ENCODE results near the gene CCT5.
A peak's percentile ranks its signal among the peaks of the same experiment; 100 is the strongest.

CCT5 gene

DNA sequence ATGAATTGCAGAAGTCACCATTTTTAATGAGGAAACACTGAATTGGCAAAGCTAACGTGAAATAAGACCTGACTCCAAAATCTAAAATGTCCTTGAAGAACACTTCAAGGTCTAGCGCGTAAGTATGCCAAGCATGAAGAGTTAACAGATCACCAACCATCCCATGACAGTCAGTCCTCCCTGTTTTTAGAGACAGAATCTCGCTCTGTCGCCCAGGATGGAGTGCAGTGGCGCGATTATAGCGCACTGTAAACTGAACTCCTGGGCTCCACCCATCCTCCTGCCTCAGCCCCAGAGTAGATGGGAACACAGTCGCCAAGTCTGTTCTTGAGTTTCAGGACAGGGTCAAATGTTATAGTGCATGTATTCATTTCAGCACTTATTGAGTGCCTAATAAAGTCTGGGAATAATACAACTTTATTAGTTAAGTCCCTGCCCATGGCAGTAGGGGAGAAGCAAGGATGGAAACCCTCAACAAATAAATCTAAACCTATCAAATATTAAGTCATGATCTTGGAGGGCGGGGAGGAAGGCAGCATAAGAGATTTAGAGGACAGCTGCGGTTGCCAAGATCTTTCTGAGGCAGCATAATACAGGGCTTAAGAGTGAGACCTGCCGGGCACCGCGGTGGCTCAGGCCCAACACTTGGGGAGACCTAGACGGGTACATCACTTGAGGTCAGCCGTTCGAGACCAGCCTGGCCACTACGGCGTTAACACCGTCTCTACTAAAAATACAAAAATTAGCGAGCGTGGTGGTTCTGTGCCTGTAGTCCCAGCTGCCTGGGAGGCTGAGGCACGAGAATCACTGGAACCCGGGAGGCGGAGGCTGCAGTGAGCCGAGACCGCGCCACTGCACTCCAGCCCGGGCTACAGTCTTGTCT, 1.5 kb upstream of the CCT5 start:
- ChIA-PET POLR2A (interaction anchor here (1.1 kb wide), 1 partner anchor 15 kb away, joined by 3 read pairs; no protein-coding TSS in a partner anchor), CTCF (interaction anchor here (1.3 to 2.3 kb wide), 4 partner anchors 14 to 474 kb away, joined by 3 to 9 read pairs (median 5); no protein-coding TSS in a partner anchor)
- DNase-seq (ENCODE audit: low read depth, low spot score), result no peak
- H3K4me3 ChIP-seq (ENCODE audit: low read depth, low read length), result peak overlapping the region; percentile 96
- TF ChIP-seq CTCF (IDR thresholded peaks at IDR 0.05; ENCODE audit: insufficient read depth, low read length, missing control alignments), result no peak

GRCh38 chr5:10250806-10251276, 761 bp downstream of the CCT5 start:
- no peak for DNase-seq (ENCODE audit: low read depth, low spot score)
- peak overlapping the region; percentile 96 for H3K4me3 ChIP-seq (ENCODE audit: low read depth, low read length)
- CTCF ChIA-PET, result no interaction called here
- TF ChIP-seq CTCF (IDR thresholded peaks at IDR 0.05; ENCODE audit: insufficient read depth, low read length, missing control alignments), result no peak
- POLR2A ChIA-PET, result interaction anchor here (0.6 to 1.8 kb wide), 4 partner anchors 8 to 476 kb away, joined by 3 to 5 read pairs (median 4); no protein-coding TSS in a partner anchor

GRCh38 chr5:10251405-10251804, 1.3 kb downstream of the CCT5 start:
- peak overlapping the region; percentile 96 for H3K4me3 ChIP-seq (ENCODE audit: low read depth, low read length)
- no peak for TF ChIP-seq CTCF (IDR thresholded peaks at IDR 0.05; ENCODE audit: insufficient read depth, low read length, missing control alignments)
- DNase-seq (ENCODE audit: low read depth, low spot score), result no peak
- CTCF ChIA-PET, result no interaction called here
- POLR2A ChIA-PET, result interaction anchor here (1.2 to 1.8 kb wide), 2 partner anchors 18 to 101 kb away, joined by 4 to 5 read pairs; no protein-coding TSS in a partner anchor

DNA sequence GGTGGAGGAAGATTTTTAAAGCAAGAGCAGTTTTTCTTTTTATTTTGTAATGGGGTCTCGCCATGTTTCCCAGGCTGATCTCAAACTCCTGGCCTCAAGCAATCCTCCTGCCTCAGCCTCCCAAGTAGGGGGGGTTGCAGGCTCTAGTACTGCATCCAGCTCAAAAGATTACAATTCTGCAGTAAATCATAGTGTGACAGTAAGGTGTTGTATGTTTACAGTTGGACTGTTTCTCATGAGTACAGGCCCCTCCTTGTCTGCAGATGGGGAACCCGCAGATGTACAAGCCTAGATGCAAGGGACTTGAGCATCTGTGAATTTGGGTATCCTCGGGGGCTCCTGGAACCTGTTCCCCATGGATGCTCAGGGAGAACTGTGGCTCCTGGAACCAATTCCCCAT, 3.3 kb downstream of the CCT5 start:
- H3K4me3 ChIP-seq (ENCODE audit: low read depth, low read length), result no peak overlapping the region
- no peak for DNase-seq (ENCODE audit: low read depth, low spot score)
- ChIA-PET CTCF (interaction anchor here (2.6 kb wide), 1 partner anchor 30 kb away, joined by 9 read pairs; no protein-coding TSS in a partner anchor), POLR2A (no interaction called here)
- no peak for TF ChIP-seq CTCF (IDR thresholded peaks at IDR 0.05; ENCODE audit: insufficient read depth, low read length, missing control alignments)

DNA sequence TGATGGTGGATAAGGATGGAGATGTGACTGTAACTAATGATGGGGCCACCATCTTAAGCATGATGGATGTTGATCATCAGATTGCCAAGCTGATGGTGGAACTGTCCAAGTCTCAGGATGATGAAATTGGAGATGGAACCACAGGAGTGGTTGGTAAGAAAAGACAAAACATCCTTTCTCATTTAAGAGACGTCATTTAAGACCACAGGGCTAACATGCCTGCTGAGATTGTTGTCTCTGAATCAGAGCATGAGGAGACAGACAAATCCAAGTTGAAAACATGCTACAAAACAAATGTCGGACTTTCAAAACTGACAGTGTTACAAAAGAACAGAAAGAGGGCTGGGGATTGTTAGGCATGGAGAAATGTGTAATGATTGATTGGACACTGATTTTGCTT, 4.6 kb downstream of the CCT5 start:
- no peak overlapping the region for H3K4me3 ChIP-seq (ENCODE audit: low read depth, low read length)
- ChIA-PET CTCF (interaction anchor here (2.6 kb wide), 1 partner anchor 29 kb away, joined by 9 read pairs; no protein-coding TSS in a partner anchor), POLR2A (no interaction called here)
- no peak for DNase-seq (ENCODE audit: low read depth, low spot score)
- no peak for TF ChIP-seq CTCF (IDR thresholded peaks at IDR 0.05; ENCODE audit: insufficient read depth, low read length, missing control alignments)

DNA sequence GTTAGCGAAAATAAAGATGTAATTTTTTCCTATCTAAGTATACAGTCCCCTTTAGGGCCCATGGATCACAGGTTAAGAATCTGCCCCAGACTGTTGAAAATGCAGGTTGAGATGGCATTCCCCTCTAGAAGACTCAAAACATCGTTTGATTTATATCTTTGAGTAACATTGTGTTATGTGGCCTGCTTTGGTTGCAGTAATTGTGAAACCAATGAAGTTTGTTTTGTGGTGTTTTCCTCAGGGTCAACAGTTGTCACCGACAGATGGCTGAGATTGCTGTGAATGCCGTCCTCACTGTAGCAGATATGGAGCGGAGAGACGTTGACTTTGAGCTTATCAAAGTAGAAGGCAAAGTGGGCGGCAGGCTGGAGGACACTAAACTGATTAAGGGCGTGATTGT, 7.8 kb downstream of the CCT5 start:
- POLR2A ChIA-PET, result no interaction called here
- no peak for TF ChIP-seq CTCF (IDR thresholded peaks at IDR 0.05; ENCODE audit: insufficient read depth, low read length, missing control alignments)
- CTCF ChIA-PET, result no interaction called here
- no peak overlapping the region for H3K4me3 ChIP-seq (ENCODE audit: low read depth, low read length)
- no peak for DNase-seq (ENCODE audit: low read depth, low spot score)
